WERI-Rb-1 (cell line): Measurements from ENCODE around the gene RNF149.

Experiments used
- DNase-seq: peaks from one replicate; pipeline ENCODE4 v3.0.0-alpha.2; 2020
- H3K27ac ChIP-seq: fragments of 250-450 bp; sonication (Bioruptor Pico); 2 replicates; pipeline ENCODE4 v1.5.1; 2020; ENCODE audit warnings: mild to moderate bottlenecking, moderate library complexity
- H3K27me3 ChIP-seq: fragments of 250-450 bp; sonication (Bioruptor Pico); 2 replicates; pipeline ENCODE4 v1.5.1; 2021; ENCODE audit warnings: mild to moderate bottlenecking, low read depth, moderate library complexity; ENCODE audit not compliant: insufficient read depth, severe bottlenecking
- H3K36me3 ChIP-seq: fragments of 250-450 bp; sonication (Bioruptor Pico); 2 replicates; pipeline ENCODE4 v1.5.1; 2020; ENCODE audit warnings: mild to moderate bottlenecking, moderate library complexity
- H3K4me3 ChIP-seq: 2 replicates; pipeline ENCODE4 v1.5.1; 2011; ENCODE audit warnings: low read depth, mild to moderate bottlenecking, control low read depth, low read length
- H3K9me3 ChIP-seq: fragments of 250-450 bp; sonication (Bioruptor Pico); 2 replicates; pipeline ENCODE4 v1.5.1; 2021; ENCODE audit warnings: mild to moderate bottlenecking, moderate library complexity; ENCODE audit not compliant: severe bottlenecking
- TF ChIP-seq, protein P1 (sequence below): IDR thresholded peaks from 2 replicates; pipeline ENCODE4 v1.5.1; 2011; ENCODE audit warnings: low read depth, mild to moderate bottlenecking, control low read depth, inconsistent platforms, low read length

Gene RNF149

DNA sequence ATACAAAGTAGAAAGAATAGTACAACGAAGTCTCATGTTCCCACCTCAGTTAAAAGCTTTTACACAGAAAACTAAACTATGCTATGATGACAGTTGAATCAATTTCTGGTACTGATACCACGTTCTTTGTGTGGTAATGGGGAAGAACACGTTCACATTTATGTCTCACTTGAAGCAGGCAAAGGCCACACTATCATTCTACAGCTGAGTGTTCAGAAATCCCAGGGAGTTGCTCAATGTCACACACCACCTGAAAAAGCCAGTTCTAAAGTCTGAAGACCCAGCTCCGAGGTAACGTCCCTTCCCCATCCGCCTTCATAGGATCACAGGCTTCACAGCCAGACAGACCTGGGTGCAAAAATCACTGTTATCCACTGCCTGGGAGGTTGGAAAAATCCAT is 8.9 kb downstream of the RNF149 start:
- Histone ChIP-seq H3K4me3 (no peak overlapping the region), H3K27me3 (no peaks in the 10 kb centered on the region), H3K36me3 (peaks cover 29% of the 10 kb centered on the region), H3K27ac (peak overlapping the region; percentile 34), H3K9me3 (no peaks in the 10 kb centered on the region)
- no peak for DNase-seq
- TF ChIP-seq, protein P1, sequence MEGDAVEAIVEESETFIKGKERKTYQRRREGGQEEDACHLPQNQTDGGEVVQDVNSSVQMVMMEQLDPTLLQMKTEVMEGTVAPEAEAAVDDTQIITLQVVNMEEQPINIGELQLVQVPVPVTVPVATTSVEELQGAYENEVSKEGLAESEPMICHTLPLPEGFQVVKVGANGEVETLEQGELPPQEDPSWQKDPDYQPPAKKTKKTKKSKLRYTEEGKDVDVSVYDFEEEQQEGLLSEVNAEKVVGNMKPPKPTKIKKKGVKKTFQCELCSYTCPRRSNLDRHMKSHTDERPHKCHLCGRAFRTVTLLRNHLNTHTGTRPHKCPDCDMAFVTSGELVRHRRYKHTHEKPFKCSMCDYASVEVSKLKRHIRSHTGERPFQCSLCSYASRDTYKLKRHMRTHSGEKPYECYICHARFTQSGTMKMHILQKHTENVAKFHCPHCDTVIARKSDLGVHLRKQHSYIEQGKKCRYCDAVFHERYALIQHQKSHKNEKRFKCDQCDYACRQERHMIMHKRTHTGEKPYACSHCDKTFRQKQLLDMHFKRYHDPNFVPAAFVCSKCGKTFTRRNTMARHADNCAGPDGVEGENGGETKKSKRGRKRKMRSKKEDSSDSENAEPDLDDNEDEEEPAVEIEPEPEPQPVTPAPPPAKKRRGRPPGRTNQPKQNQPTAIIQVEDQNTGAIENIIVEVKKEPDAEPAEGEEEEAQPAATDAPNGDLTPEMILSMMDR, result no peak

DNA sequence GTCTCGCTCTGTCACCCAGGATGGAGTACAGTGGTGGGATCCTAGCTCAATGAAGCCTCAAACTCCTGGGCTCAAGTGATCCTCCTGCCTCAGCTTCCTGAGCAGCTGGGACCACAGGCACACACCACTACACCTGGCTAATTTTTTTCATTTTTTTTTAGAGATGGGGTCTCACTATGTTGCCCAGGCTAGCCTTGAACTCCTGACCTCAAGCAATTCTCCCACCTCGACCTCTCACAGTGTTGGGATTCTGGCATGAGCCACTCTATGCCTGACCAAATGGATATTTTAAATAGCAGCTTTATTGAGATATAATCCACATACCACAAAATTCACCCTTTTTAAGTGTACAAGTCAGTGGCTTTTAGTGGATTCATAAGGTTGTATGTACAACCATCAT is 11.1 kb downstream of the RNF149 start:
- peaks cover 31% of the 10 kb centered on the region for H3K36me3 ChIP-seq
- TF ChIP-seq, protein P1, result no peak
- DNase-seq, result no peak
- H3K27ac ChIP-seq, result no peak overlapping the region
- H3K4me3 ChIP-seq, result no peak overlapping the region
- no peaks in the 10 kb centered on the region for H3K9me3 ChIP-seq
- no peaks in the 10 kb centered on the region for H3K27me3 ChIP-seq

DNA sequence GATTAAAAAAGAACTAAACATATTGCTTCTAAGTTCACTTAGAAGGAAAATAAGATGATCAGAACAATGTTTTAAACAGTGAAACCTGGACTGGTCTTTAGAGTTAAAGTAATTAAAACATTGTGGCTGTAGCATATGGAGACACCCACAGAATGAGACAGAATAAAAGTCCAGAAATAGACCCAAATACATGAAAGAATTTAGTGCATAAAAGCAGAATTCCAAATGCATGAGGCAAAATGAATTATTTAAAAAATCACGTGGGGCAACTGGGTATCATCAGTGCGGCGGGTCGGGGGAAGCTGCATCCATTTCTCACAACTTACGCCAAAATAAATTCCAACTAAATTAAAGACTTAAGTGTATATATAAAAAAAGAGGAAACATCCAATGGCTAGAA is 12.1 kb downstream of the RNF149 start:
- no peak overlapping the region for H3K4me3 ChIP-seq
- no peak for DNase-seq
- H3K27ac ChIP-seq, result no peak overlapping the region
- no peaks in the 10 kb centered on the region for H3K27me3 ChIP-seq
- peaks cover 26% of the 10 kb centered on the region for H3K36me3 ChIP-seq
- TF ChIP-seq, protein P1, result no peak
- no peaks in the 10 kb centered on the region for H3K9me3 ChIP-seq

DNA sequence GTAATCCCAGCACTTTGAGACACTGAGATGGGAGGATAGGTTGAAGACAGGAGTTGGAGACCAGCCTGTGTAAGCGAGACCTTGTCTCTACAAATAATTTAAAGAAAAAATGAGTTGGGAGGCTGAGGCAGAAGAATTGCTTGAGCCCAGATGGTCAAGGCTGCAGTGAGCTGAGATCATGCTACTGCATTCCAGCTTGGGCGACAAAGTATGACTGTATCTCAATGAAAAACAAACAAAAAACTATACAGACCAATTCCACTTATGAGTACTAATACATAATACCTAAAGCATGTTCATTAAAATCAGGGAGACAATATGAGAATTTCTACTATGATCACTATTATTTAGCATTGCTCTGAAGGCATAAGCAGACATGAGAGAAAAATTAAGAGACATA is 12.6 kb downstream of the RNF149 start:
- Histone ChIP-seq H3K9me3 (no peaks in the 10 kb centered on the region), H3K4me3 (no peak overlapping the region), H3K27ac (no peak overlapping the region), H3K27me3 (no peaks in the 10 kb centered on the region), H3K36me3 (peaks cover 26% of the 10 kb centered on the region)
- no peak for DNase-seq
- TF ChIP-seq, protein P1, result no peak

DNA sequence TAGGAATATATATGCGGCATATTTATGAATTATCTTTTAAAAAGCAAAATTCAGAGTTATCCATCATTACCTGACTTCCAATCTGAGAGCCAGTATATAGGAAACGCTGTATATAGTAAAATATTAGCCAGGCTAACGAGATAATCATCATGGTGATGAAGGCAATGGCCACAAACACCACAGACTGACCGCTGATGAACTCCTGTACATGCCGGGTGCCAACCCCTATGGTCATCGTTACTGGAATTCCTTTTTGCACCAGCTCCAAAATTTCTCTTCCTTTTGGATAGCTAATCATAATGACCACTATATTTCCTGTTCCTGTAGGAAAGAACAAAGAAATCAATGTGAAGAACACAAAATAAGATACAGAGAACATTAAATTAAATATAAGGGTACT is 13.6 kb downstream of the RNF149 start:
- no peak for DNase-seq
- H3K36me3 ChIP-seq, result peaks cover 28% of the 10 kb centered on the region
- H3K27ac ChIP-seq, result no peak overlapping the region
- TF ChIP-seq, protein P1, result no peak
- H3K4me3 ChIP-seq, result no peak overlapping the region
- no peaks in the 10 kb centered on the region for H3K9me3 ChIP-seq
- no peaks in the 10 kb centered on the region for H3K27me3 ChIP-seq

DNA sequence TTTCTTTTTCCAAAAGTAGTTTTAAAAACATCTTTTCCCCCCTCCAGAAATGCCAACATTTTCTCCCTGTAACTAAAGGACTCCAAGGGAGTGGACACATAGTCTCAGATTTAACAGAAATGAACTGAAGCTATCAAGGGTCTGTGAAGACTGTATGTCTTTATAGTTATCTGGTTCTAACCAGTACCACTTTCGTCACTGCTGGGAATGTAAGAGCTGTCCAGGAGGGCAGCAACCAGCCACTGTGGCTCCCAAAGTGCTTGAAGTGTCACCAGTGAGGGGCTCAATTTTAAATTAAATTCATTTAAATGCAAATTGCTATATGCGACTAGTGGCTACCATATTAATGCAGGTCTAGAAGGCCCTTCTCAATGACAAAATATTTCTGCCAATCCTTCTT is 15.0 kb downstream of the RNF149 start:
- TF ChIP-seq, protein P1, result no peak
- H3K27ac ChIP-seq, result peak overlapping the region; percentile 28
- no peak overlapping the region for H3K4me3 ChIP-seq
- no peak for DNase-seq
- H3K27me3 ChIP-seq, result no peaks in the 10 kb centered on the region
- H3K36me3 ChIP-seq, result peaks cover 26% of the 10 kb centered on the region
- no peaks in the 10 kb centered on the region for H3K9me3 ChIP-seq
